B cell (primary cell): Measurements from ENCODE around the gene CCNF.

Source experiments
- EZH2 ChIP-seq: IDR thresholded peaks from 2 replicates; pipeline ENCODE4 v1.6.1; 2012; ENCODE audit warnings: borderline replicate concordance, low read depth, mild to moderate bottlenecking, moderate library complexity, low read length; ENCODE audit not compliant: insufficient read depth, poor library complexity, severe bottlenecking
- TF ChIP-seq, protein P1 (sequence below): fragments of 200-600 bp; IDR thresholded peaks from one replicate; pipeline ENCODE4 v1.8.0; 2022; ENCODE audit warnings: antibody characterized with exemption, mild to moderate bottlenecking

DNA sequence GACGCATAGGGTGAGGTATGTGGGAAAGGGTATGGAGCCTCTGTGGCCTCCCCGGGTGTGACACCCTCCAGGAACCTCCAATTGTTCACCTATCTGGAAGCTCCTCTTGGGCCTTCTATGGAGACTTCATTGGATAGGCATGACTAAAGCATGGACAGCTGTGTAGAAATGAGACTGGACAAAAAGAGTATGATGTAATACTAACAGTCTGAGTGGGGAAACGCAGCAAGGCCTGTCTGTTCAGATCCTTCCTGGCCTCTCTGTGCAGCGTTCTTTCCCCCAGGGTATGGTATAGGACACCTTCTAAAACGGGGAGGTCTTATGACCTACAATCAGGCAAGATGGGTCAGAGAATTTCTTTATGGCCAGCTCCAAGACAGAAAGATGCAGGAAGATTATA is 30.7 kb upstream of the CCNF start:
- TF ChIP-seq, protein P1, sequence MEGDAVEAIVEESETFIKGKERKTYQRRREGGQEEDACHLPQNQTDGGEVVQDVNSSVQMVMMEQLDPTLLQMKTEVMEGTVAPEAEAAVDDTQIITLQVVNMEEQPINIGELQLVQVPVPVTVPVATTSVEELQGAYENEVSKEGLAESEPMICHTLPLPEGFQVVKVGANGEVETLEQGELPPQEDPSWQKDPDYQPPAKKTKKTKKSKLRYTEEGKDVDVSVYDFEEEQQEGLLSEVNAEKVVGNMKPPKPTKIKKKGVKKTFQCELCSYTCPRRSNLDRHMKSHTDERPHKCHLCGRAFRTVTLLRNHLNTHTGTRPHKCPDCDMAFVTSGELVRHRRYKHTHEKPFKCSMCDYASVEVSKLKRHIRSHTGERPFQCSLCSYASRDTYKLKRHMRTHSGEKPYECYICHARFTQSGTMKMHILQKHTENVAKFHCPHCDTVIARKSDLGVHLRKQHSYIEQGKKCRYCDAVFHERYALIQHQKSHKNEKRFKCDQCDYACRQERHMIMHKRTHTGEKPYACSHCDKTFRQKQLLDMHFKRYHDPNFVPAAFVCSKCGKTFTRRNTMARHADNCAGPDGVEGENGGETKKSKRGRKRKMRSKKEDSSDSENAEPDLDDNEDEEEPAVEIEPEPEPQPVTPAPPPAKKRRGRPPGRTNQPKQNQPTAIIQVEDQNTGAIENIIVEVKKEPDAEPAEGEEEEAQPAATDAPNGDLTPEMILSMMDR: no peak
- no peak for TF ChIP-seq EZH2
